Measurements from ENCODE around the gene MTG2.

The MTG2 gene

GRCh38 chr20:62220666-62221568, 38.1 kb downstream of the MTG2 start (continued):
- TF ChIP-seq ZSCAN18 (tag by site-specific recombination; IDR thresholded peaks at IDR 0.05) (no peak), ZNF366 (tag by site-specific recombination; conservative IDR thresholded peaks at IDR 0.05) (no peak), ZNF211 (tag by site-specific recombination; IDR thresholded peaks at IDR 0.05; ENCODE audit: low read depth) (no peak), EGR2 (tag by site-specific recombination; IDR thresholded peaks at IDR 0.05; ENCODE audit: low read depth) (peak; percentile 89), ZBTB26 (tag by site-specific recombination; optimal IDR thresholded peaks at IDR 0.05) (peak; percentile 51), ZNF148 (tag by site-specific recombination; IDR thresholded peaks at IDR 0.05; ENCODE audit: borderline replicate concordance) (no peak), ZBTB49 (tag by site-specific recombination; IDR thresholded peaks at IDR 0.05; ENCODE audit: low read depth) (no peak), SALL2 (tag by site-specific recombination; IDR thresholded peaks at IDR 0.05; ENCODE audit: borderline replicate concordance) (no peak), ZFHX2 (tag by site-specific recombination; conservative IDR thresholded peaks at IDR 0.05) (peak; percentile 89), ZNF10 (tag by site-specific recombination; IDR thresholded peaks at IDR 0.05) (no peak), ZNF155 (tag by site-specific recombination; IDR thresholded peaks at IDR 0.05) (no peak), ZNF560 (tag by site-specific recombination; IDR thresholded peaks at IDR 0.05; ENCODE audit: borderline replicate concordance) (no peak), PRDM1 (tag by site-specific recombination; IDR thresholded peaks at IDR 0.05) (no peak), SP2 (tag by site-specific recombination; IDR thresholded peaks at IDR 0.05) (0 out of 2 replicates have a peak, but pooled peaks have one; percentile 4), REST (tag by site-specific recombination; IDR thresholded peaks at IDR 0.05) (peak; percentile 10; the same call in 1 of the 2 replicates), TSHZ1 (tag by site-specific recombination; IDR thresholded peaks at IDR 0.05; ENCODE audit: borderline replicate concordance) (no peak), ZNF585B (tag by site-specific recombination; IDR thresholded peaks at IDR 0.05) (no peak), ZFP41 (tag by site-specific recombination; IDR thresholded peaks at IDR 0.05; ENCODE audit: borderline replicate concordance) (no peak), MYNN (tag by site-specific recombination; IDR thresholded peaks at IDR 0.05; ENCODE audit: borderline replicate concordance) (no peak), GLIS2 (tag by site-specific recombination; IDR thresholded peaks at IDR 0.05) (peak; percentile 64; the same call in 1 of the 2 replicates), ZNF214 (tag by site-specific recombination; IDR thresholded peaks at IDR 0.05; ENCODE audit: borderline replicate concordance) (no peak), ZNF561 (tag by site-specific recombination; IDR thresholded peaks at IDR 0.05; ENCODE audit: borderline replicate concordance) (no peak), ZSCAN23 (tag by site-specific recombination; IDR thresholded peaks at IDR 0.05) (no peak)
